LNCaP clone FGC (cell line): ENCODE measurements around the gene AHCYL2.
"Not testable (repeated sequence)": the region's sequence is repeated elsewhere in the genome, so short reads cannot be mapped to it uniquely, and the experiment has no call there.

Experiments used
- DNase-seq: peaks from one replicate; pipeline ENCODE4 v3.0.0-alpha.2; 2011; ENCODE audit warnings: low read depth
- H3K4me3 ChIP-seq: 2 replicates; pipeline ENCODE4 v1.5.1; 2011; ENCODE audit warnings: mild to moderate bottlenecking, low read depth, low read length, control low read depth
- CTCF ChIP-seq: IDR thresholded peaks from 2 replicates; pipeline ENCODE4 v1.5.1; 2012; ENCODE audit warnings: mild to moderate bottlenecking; ENCODE audit not compliant: control insufficient read depth, insufficient read depth; ENCODE audit errors: extremely low read depth

AHCYL2 gene

DNA sequence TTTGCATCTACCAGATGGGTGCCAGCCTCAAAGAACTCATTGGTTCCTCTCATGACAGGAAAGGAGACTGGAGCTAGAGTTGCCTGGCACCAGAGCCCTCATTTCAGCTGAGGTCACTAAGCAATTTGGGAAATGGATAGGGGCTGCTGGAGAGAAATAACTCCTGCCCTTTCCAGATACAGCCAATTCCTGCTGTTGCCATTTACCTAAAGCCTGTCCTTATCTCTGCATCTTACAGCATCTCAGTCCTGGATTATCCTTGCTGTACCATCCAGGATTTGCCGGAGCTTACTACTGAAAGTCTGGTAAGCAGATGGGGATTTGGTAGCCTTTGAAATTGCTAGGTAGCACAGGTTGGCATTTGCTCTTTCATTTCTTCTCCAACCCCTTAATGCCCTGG, 245.6 kb downstream of the AHCYL2 start:
- DNase-seq, result no peak
- H3K4me3 ChIP-seq, result no peak overlapping the region
- no peak for TF ChIP-seq CTCF

- H3K4me3 ChIP-seq, result no peak overlapping the region
- DNase-seq, result no peak
- TF ChIP-seq CTCF, result no peak
Measured at GRCh38 chr7:129471402-129471827, 246.6 kb downstream of the AHCYL2 start.

- not testable (repeated sequence) for DNase-seq, H3K4me3 ChIP-seq
Measured at GRCh38 chr7:129475931-129476330, 251.1 kb downstream of the AHCYL2 start.

- DNase-seq, H3K4me3 ChIP-seq: not testable (repeated sequence)
Measured at GRCh38 chr7:129476398-129476797, 251.6 kb downstream of the AHCYL2 start.
